Neuronal stem cell (in vitro differentiated cells): ENCODE results near the gene TRIM59.

ENCODE experiments used
- DNase-seq: peaks from one replicate; pipeline ENCODE4 v3.0.0-alpha.2; 2013; ENCODE audit warnings: low spot score
- H2AFZ ChIP-seq: one replicate; pipeline ENCODE4 v1.6.1; 2013; ENCODE audit warnings: mild to moderate bottlenecking, low read length, inconsistent platforms
- H2AK5ac ChIP-seq: 2 replicates; pipeline ENCODE4 v1.6.1; 2013; ENCODE audit warnings: low read depth, mild to moderate bottlenecking, inconsistent platforms, low read length, moderate library complexity, mixed read lengths
- H2BK120ac ChIP-seq: 2 replicates; pipeline ENCODE4 v1.6.1; 2013; ENCODE audit warnings: low read depth, mild to moderate bottlenecking, inconsistent platforms, low read length, moderate library complexity, mixed read lengths
- H2BK12ac ChIP-seq: one replicate; pipeline ENCODE4 v1.6.1; 2013; ENCODE audit warnings: low read length, inconsistent platforms
- H2BK15ac ChIP-seq: 2 replicates; pipeline ENCODE4 v1.6.1; 2013; ENCODE audit warnings: mild to moderate bottlenecking, low read length, inconsistent platforms, mixed read lengths
- H2BK5ac ChIP-seq: one replicate; pipeline ENCODE4 v1.6.1; 2013; ENCODE audit warnings: inconsistent platforms, mild to moderate bottlenecking, low read length, moderate library complexity
- H3K14ac ChIP-seq: one replicate; pipeline ENCODE4 v1.6.1; 2013; ENCODE audit warnings: low read length, inconsistent platforms
- H3K18ac ChIP-seq: 2 replicates; pipeline ENCODE4 v1.6.1; 2013; ENCODE audit warnings: low read length, inconsistent platforms
- H3K23ac ChIP-seq: 2 replicates; pipeline ENCODE4 v1.6.1; 2013; ENCODE audit warnings: low read depth, mild to moderate bottlenecking, mixed read lengths, low read length, inconsistent platforms; ENCODE audit not compliant: poor library complexity
- H3K27ac ChIP-seq: replicated peaks from 3 replicates; pipeline ENCODE4 v1.5.1; 2013; ENCODE audit warnings: low read length, inconsistent platforms
- H3K27me3 ChIP-seq, 3 experiments: 2 replicates each; pipeline ENCODE4 v1.6.1; 2013; ENCODE audit warnings: low read length in 3 of 3, mild to moderate bottlenecking in 2 of 3, inconsistent platforms in 1 of 3, low read depth in 1 of 3, mixed read lengths in 1 of 3, moderate library complexity in 1 of 3; ENCODE audit not compliant: control insufficient read depth in 3 of 3, insufficient read depth in 3 of 3
- H3K36me3 ChIP-seq, 2 donors: replicated peaks in 1 of 2; 2 replicates each; pipeline ENCODE4 v1.6.1; 2013; ENCODE audit warnings: low read length in 2 of 2; ENCODE audit not compliant: control insufficient read depth in 2 of 2, insufficient read depth in 2 of 2
- H3K4ac ChIP-seq: 2 replicates; pipeline ENCODE4 v1.6.1; 2013; ENCODE audit warnings: inconsistent platforms, mild to moderate bottlenecking, low read length, moderate library complexity
- H3K4me1 ChIP-seq, 2 donors: 1 replicate in 1 of 2; 2 replicates in 1 of 2; pipeline ENCODE4 v1.6.1; 2013; ENCODE audit warnings: low read length in 2 of 2, low read depth in 1 of 2; ENCODE audit not compliant: control insufficient read depth in 2 of 2, insufficient read depth in 1 of 2
- H3K4me2 ChIP-seq: one replicate; pipeline ENCODE4 v1.6.1; 2013; ENCODE audit warnings: mild to moderate bottlenecking, low read length, inconsistent platforms; ENCODE audit not compliant: insufficient read depth, poor library complexity, severe bottlenecking
- H3K4me3 ChIP-seq, 2 donors: 2 replicates each; pipeline ENCODE4 v1.5.1; 2013; ENCODE audit warnings: low read length in 2 of 2, mild to moderate bottlenecking in 2 of 2, inconsistent platforms in 1 of 2, moderate library complexity in 1 of 2
- H3K79me1 ChIP-seq: one replicate; pipeline ENCODE4 v1.6.1; 2013; ENCODE audit warnings: low read depth, mild to moderate bottlenecking, inconsistent platforms, low read length, moderate library complexity
- H3K9ac ChIP-seq: one replicate; pipeline ENCODE4 v1.6.1; 2013; ENCODE audit warnings: mild to moderate bottlenecking, low read depth, low read length, inconsistent platforms; ENCODE audit not compliant: poor library complexity
- H3K9me3 ChIP-seq, 2 donors: replicated peaks in 1 of 2; 2 replicates each; pipeline versions ENCODE3 to v1.6.1; 2013; ENCODE audit warnings: low read length in 2 of 2, mild to moderate bottlenecking in 2 of 2, inconsistent platforms in 1 of 2, low read depth in 1 of 2, mixed read lengths in 1 of 2, moderate library complexity in 1 of 2; ENCODE audit not compliant: control insufficient read depth in 2 of 2, insufficient read depth in 1 of 2
- H4K8ac ChIP-seq: one replicate; pipeline ENCODE4 v1.6.1; 2013; ENCODE audit warnings: low read depth, mild to moderate bottlenecking, inconsistent platforms, low read length, moderate library complexity
- H4K91ac ChIP-seq: one replicate; pipeline ENCODE4 v1.6.1; 2013; ENCODE audit warnings: low read length, low read depth, mild to moderate bottlenecking, inconsistent platforms; ENCODE audit not compliant: poor library complexity
- WGBS, 2 donors: extraction: QIAGEN DNeasy Blood & Tissue Kit; methylation state at CpG; one replicate each; pipeline ENCODE4 v1.1.7; 2013; ENCODE audit warnings: missing lambda C conversion rate in 2 of 2, mixed read lengths in 1 of 2; ENCODE audit not compliant: insufficient read length in 2 of 2, insufficient replicate concordance in 1 of 2; ENCODE audit errors: extremely low coverage in 2 of 2; 5-methylcytosine and 5-hydroxymethylcytosine counted together

The TRIM59 gene

GRCh38 chr3:160400702-160401150 lies 48.9 kb downstream of the TRIM59 start:
- Histone ChIP-seq H4K8ac (no peak overlapping the region), H2BK120ac (no peak overlapping the region), H3K4ac (no peak overlapping the region), H2BK12ac (no peak overlapping the region), H2BK5ac (no peak overlapping the region), H3K9me3 (no peaks in the 10 kb centered on the region), H3K23ac (peak overlapping the region; percentile 75), H2BK15ac (no peak overlapping the region), H3K18ac (peak overlapping the region; percentile 95), H3K79me1 (peaks cover 5% of the 10 kb centered on the region), H3K14ac (peak overlapping the region; percentile 97), H2AFZ (peak overlapping the region; percentile 22), H3K27me3 (no peaks in the 10 kb centered on the region), H3K36me3 (peaks cover 0 to 50% of the 10 kb centered on the region in 2 donors), H3K4me3 (peak overlapping the region; percentile 69 to 97), H4K91ac (no peak overlapping the region), H3K4me1 (peaks cover 0 to 6% of the 10 kb centered on the region in 2 donors), H3K9ac (peak overlapping the region; percentile 97), H2AK5ac (peak overlapping the region; percentile 56), H3K27ac (no peak overlapping the region), H3K4me2 (peak overlapping the region; percentile 66)
- no CpG with 5 or more reads among the region's 51 CpGs for WGBS, 2 donors
- DNase-seq: no peak

- peaks cover 2 to 6% of the 10 kb centered on the region in 2 donors for H3K4me1 ChIP-seq
- H3K27me3 ChIP-seq: no peaks in the 10 kb centered on the region
- H2BK5ac ChIP-seq: peak overlapping the region; percentile 98
- H3K36me3 ChIP-seq: peaks cover 0 to 45% of the 10 kb centered on the region in 2 donors
- peak overlapping the region; percentile 30 for H2BK15ac ChIP-seq
- H2BK12ac ChIP-seq: no peak overlapping the region
- peak overlapping the region; percentile 95 for H3K18ac ChIP-seq
- H3K27ac ChIP-seq: peak overlapping the region; percentile 97
- peak overlapping the region; percentile 85 for H2AFZ ChIP-seq
- H3K14ac ChIP-seq: peak overlapping the region; percentile 92
- peak overlapping the region; percentile 97 for H3K9ac ChIP-seq
- peak overlapping the region; percentile 90 for H2AK5ac ChIP-seq
- H3K4me2 ChIP-seq: peak overlapping the region; percentile 66
- no CpG with 5 or more reads among the region's 49 CpGs for WGBS, 2 donors
- no peaks in the 10 kb centered on the region for H3K9me3 ChIP-seq
- H3K4me3 ChIP-seq: peak overlapping the region; percentile 69 to 97
- peak overlapping the region; percentile 87 for H2BK120ac ChIP-seq
- H4K8ac ChIP-seq: no peak overlapping the region
- peak overlapping the region; percentile 53 for H3K4ac ChIP-seq
- peaks cover 5% of the 10 kb centered on the region for H3K79me1 ChIP-seq
- DNase-seq: no peak
- H3K23ac ChIP-seq: peak overlapping the region; percentile 91
- no peak overlapping the region for H4K91ac ChIP-seq
Observed at GRCh38 chr3:160400030-160400701, 49.4 kb downstream of the TRIM59 start.

- Histone ChIP-seq H3K18ac (peak within 1 kb of the TSS; percentile 95), H3K9ac (peak within 1 kb of the TSS; percentile 97), H3K36me3 (peaks cover 0 to 37% of the 10 kb centered on the region in 2 donors), H2BK12ac (peak within 1 kb of the TSS; percentile 84), H4K8ac (no peak within 1 kb of the TSS), H3K4me3 (peak within 1 kb of the TSS; percentile 69 to 97), H2AK5ac (peak within 1 kb of the TSS; percentile 90), H2BK120ac (peak within 1 kb of the TSS; percentile 87), H3K79me1 (peaks cover 5% of the 10 kb centered on the region), H3K27ac (peak within 1 kb of the TSS; percentile 97), H3K9me3 (no peaks in the 10 kb centered on the region), H2BK15ac (peak within 1 kb of the TSS; percentile 30), H3K4me1 (peaks cover 2 to 6% of the 10 kb centered on the region in 2 donors), H3K27me3 (no peaks in the 10 kb centered on the region), H3K23ac (peak within 1 kb of the TSS; percentile 91), H2BK5ac (peak within 1 kb of the TSS; percentile 98), H2AFZ (peak within 1 kb of the TSS; percentile 85), H3K4me2 (peak within 1 kb of the TSS; percentile 66), H4K91ac (no peak within 1 kb of the TSS), H3K4ac (peak within 1 kb of the TSS; percentile 53), H3K14ac (peak within 1 kb of the TSS; percentile 92)
- DNase-seq: peak; percentile 94
- WGBS, 2 donors: no CpG with 5 or more reads among the region's 63 CpGs
Observed at GRCh38 chr3:160399125-160400029, 50.2 kb downstream of the TRIM59 start, which contains the start of the genes IFT80 and SMC4. Gene IFT80 (minus strand): TSS chr3:160399225. CDS start chr3:160384600, 14,625 bp downstream. Gene SMC4 (plus strand): TSS chr3:160399650. CDS start chr3:160400827, 1,177 bp downstream.
